Esophagus squamous epithelium (tissue), 4 donors: ENCODE measurements around the gene BRD3.

Experiments
- POLR2A ChIP-seq, 4 donors: fragments of 450-650 bp; IDR thresholded peaks; one replicate each; pipeline ENCODE4 v1.6.1; 2017; ENCODE audit warnings: antibody characterized with exemption in 4 of 4, mild to moderate bottlenecking in 4 of 4, moderate library complexity in 3 of 4
- TF ChIP-seq, protein P1 (sequence below), 6 experiments: fragments of 450-650 bp in 4 of 6; fragments of 200-600 bp in 2 of 6; sonication (generic) in 2 of 6; IDR thresholded peaks; one replicate each; pipeline ENCODE4 v1.5.1; 2016 to 2019; ENCODE audit warnings: antibody characterized with exemption in 6 of 6, mild to moderate bottlenecking in 4 of 6, moderate library complexity in 4 of 6

GRCh38 chr9:134032456-134033222 is 35.2 kb downstream of the BRD3 start:
- TF ChIP-seq, protein P1, sequence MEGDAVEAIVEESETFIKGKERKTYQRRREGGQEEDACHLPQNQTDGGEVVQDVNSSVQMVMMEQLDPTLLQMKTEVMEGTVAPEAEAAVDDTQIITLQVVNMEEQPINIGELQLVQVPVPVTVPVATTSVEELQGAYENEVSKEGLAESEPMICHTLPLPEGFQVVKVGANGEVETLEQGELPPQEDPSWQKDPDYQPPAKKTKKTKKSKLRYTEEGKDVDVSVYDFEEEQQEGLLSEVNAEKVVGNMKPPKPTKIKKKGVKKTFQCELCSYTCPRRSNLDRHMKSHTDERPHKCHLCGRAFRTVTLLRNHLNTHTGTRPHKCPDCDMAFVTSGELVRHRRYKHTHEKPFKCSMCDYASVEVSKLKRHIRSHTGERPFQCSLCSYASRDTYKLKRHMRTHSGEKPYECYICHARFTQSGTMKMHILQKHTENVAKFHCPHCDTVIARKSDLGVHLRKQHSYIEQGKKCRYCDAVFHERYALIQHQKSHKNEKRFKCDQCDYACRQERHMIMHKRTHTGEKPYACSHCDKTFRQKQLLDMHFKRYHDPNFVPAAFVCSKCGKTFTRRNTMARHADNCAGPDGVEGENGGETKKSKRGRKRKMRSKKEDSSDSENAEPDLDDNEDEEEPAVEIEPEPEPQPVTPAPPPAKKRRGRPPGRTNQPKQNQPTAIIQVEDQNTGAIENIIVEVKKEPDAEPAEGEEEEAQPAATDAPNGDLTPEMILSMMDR (IDR thresholded peaks at IDR 0.05): no peak
- TF ChIP-seq POLR2A (IDR thresholded peaks at IDR 0.05): no peak
